Activated T-helper 9 cell treated with anti-CD3 and anti-CD28 coated beads, Interleukin-2, amount 50 U/mL, for 16 hours (primary cell): ENCODE results near the gene RO60.
"Not testable (repeated sequence)": the region's sequence is repeated elsewhere in the genome, so short reads cannot be mapped to it uniquely, and the experiment has no call there.

ENCODE experiments used
- DNase-seq: peaks from one replicate; pipeline ENCODE4 v3.0.0-alpha.2; 2020; ENCODE audit warnings: low read depth

Gene RO60

DNA sequence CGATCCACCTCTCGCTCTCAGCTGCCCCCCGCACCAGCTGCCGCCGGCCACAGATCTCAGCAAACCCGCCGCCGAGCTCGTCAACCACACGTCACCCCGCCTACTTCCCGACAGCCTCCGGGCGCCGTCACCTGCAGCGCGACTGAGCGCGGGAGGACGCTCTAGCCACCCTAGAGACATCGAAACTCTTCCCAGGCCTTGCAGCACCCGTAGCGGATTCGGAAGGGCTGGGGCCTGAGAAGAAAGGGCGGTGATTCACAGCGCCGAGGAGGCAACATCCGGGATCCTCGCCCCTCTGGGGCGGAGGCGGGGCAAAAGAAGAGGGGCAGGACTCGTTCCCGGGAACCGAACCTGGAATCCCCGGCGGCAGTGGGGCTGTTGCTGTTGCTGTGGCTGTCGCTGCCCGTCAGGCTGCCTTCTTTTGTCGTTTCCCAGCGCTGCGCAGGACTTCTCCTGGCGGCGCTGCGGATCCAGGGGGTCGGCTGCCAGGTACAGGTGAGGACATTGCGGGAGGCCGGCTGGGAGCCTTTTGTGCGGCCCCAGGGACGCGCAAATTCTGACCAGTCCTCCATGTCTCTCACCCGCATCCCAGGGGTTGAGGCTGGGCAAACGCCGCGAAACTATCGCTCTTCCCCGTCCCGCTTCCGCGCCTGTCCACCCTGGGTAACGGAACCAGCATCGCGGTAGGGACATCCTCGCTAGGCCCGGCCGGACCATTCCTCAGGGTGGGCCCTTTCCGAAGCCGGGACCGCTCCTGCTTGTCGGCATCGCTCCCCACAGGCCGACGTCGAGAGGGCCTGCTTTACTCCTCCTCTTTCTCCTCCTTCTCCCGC, at the start of gene RO60, which contains the start of gene UCHL5:
RO60 (plus strand) TSS at position 331 of the 833 bp plus-strand sequence. CDS start 9,443 bp downstream, outside the sequence.
UCHL5 (minus strand) TSS at position 79 of the 833 bp plus-strand sequence. CDS start 100 bp downstream, outside the sequence.
- DNase-seq, result peak; percentile 91

GRCh38 chr1:193011406-193011805, 48.0 kb upstream of the RO60 start:
- DNase-seq, result no peak

GRCh38 chr1:193013005-193013404, 46.4 kb upstream of the RO60 start:
- no peak for DNase-seq

DNA sequence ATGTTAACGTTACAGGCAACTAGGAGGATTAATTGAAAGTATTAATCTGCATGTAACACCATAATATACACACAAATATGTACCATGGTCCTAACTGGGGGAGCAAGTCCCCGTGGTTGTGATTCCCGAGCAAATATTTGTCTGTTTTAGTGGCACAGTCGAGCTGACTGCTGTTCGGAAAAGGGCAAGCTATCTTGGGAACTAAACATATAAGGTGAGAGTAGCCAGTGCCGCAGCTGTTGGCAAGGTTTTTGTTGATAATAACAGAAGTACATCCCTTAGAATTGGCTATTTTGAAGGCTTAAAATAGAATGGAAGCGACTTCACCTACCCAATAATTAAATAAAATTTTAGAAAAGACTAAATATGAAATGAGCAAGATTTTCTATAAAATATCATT, 45.7 kb upstream of the RO60 start:
- DNase-seq, result no peak

DNA sequence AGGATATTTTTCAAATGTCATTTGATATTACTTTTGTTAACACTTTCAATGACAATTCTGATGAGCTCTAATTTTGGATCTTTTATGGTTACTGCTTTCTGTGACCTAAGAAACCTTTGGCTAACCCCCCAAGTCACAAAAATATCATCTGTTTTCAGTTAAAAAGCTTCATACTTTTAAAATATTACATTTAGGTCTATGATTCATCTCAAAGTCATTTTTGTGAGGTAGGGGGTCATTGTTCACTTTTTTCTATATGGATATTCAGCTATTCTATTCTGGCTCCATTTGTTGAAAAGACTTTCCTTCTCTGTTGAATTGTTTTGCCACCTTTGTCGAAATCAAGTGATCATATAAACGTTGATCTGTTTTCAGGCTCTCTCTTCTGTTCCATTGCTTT, 45.0 kb upstream of the RO60 start:
- DNase-seq, result no peak

GRCh38 chr1:193016788-193017187, 42.6 kb upstream of the RO60 start:
- no peak for DNase-seq

DNA sequence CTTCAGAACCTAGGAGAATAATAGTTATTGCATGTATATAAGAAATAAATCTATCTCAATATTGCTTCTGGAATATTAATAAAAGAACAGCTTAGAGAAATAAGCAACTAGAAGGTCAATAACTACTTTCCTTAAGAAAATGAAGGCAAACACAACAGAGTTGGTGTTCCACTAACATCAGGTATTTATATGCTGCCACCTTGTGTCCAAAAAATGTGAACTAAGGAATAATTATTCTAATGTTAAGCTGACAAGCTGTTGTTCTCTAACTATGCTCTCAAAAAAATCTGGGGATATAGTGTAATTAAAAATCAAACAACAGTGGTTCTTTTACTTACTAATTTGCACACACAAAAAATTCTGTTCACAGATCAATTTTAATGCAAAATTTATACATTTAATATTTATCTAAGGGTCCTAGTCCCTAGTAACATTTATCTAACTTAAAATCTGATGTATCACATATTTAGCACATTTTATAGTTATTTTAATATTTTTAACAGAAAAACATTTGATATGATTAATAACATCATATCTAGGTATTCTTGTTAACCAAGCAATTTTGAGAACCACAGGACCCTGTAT, 39.9 kb upstream of the RO60 start:
- DNase-seq, result no peak

DNA sequence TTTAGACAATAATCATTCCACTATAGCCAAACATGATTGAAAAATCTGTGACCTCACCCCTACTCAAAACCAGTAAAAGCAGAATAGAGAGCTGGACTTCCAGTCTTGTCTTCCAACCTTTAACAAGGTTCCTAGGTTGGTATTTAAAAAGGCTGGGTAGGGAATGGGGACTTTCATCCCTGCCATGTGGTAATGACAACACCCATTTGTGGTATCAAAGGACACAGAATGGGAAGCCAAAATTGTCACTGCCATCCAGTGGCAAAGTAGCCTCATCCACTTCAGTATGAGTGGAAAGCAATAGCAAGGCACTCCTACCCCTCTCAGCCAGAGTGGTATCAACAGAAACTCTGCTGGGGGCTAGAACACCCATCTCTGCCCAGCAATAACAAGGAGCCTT, 34.2 kb upstream of the RO60 start:
- DNase-seq, result no peak

GRCh38 chr1:193030280-193030679, 29.1 kb upstream of the RO60 start:
- DNase-seq, result no peak

DNA sequence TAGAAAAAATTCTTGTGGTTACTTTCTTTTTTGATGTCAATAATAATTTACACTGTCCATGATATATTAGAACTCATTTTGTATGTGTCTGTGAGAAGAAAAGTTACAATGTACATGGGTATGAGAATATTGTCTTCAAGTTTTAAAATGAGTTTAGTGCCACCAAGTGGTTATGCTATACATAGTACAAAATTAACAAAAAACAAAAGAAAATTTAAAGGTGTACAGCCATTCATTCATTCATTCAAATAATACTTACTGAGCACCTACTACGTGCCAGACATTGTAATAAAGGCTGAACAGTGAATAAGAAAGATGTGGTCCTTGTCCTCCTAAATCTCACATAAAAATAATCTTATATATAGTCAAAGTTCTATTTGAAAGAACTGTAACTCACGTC, 28.0 kb upstream of the RO60 start:
- DNase-seq, result no peak

GRCh38 chr1:193032643-193033427, 26.6 kb upstream of the RO60 start:
- not testable (repeated sequence) for DNase-seq

- DNase-seq, result no peak
Measured at GRCh38 chr1:193033610-193034009, 25.8 kb upstream of the RO60 start.

DNA sequence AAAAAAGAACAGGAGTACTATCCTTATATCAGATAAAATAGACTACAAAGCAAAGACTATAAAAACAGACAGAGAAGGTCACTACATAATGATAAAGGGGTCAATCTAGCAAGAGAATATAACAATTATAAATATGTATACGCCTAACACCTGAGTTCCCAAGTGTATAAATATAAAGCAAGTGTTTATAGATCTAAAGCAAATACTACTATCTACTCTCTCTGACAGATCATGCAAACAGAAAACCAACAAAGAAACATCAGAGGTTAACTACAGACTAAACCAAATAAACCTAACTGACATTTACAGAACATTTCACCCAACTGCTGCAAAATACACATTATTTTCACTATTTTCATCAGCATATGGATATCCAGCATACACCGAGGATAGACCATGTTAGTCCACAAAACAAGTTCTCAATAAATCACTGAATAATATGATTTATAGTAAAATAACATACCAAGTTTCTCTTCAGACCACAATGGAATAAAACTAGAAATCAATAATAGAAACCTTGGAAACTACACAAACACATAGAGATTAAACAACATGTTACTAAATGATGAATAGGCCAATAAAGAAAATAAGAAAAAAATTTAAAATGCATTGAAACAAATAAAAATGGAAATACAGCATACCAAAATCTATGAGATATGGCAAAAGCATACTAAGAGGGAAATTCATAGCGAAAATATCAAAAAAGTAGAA, 22.9 kb upstream of the RO60 start:
- DNase-seq, result no peak

DNA sequence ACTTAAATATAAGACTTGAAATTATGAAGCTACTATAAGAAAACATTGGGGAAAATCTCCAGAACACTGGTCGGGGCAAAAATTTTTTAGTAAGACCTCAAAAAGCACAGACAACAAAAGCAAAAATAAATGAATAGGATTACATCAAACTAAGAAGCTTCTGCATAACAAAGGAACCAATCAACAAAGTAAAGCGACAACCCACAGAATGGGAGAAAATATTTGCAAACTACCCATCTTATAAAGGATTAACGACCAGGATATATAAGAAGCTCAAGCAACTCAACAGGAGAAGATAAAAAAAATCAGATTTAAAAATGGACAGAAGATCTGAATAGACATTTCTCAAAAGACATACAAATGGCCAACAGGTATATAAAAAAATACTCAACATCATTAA, 19.4 kb upstream of the RO60 start:
- no peak for DNase-seq

GRCh38 chr1:193042766-193043691, 16.4 kb upstream of the RO60 start:
- no peak for DNase-seq

DNA sequence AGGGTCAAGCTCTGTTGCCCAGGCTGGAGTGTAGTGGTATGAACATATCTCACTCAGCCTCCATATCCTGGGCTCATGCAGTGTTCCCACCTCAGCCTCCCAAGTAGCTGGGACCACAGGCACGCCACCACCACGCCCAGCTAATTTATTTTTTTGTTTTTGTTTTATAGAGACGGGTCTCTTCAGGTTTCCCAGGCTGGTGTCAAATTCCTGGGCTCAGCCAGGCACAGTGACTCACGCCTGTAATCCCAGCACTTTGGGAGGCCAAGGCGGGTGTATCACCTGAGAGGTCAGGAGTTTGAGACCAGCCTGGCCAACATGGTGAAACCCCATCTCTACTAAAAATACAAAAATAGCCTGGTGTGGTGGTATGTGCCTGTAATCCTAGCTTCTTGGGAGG, 10.5 kb upstream of the RO60 start:
- DNase-seq, result not testable (repeated sequence)

GRCh38 chr1:193054169-193054675, 5.2 kb upstream of the RO60 start:
- DNase-seq, result no peak

- DNase-seq, result peak; percentile 46
Measured at GRCh38 chr1:193058529-193059281, 707 bp upstream of the RO60 start.

- DNase-seq, result no peak
Measured at GRCh38 chr1:193060115-193060403, 647 bp downstream of the RO60 start.

DNA sequence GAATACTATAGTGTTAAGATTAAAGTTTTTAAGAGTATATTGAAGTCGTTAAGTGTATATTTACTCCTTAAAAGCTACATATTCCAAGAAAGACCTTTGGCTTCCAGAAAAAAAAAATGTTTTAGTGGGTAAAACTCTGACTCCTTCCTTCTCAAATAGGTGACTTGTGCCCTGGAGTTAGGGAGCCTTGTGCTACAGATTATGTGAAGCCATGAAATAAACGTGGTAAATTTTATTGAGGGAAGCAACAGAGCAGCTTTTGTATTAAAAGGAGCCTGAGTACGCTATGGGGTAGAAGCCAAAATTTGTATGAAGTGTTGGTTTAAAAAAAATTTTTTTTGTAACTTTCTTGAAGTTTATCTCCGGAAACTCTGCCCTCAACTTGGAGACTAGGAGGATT, 994 bp downstream of the RO60 start:
- no peak for DNase-seq
